K562 (cell line): ENCODE results near the gene ZNF821. TPM values are rescaled to one million over a fixed set of nuclear protein-coding genes. Genes with fewer than 3 reads are reported as not detected.

Experiments used
- ATAC-seq: fragments of 200-7000 bp; cut with Tn5 transposase; 3 replicates; pipeline ENCODE4 v1.9.1; 2020; ENCODE audit warnings: moderate library complexity
- BruUV-seq: library from RNA; stranded (reverse); fragments of 400-500 nt; replicated peaks from 2 replicates; lab custom pipeline; 2021; lab: Mats Ljungman, UMichigan
- CTCF ChIA-PET: fragments of 300-600 bp; formaldehyde crosslinking; extraction: SDS; loops from one replicate; lab custom pipeline; 2021; ENCODE audit warnings: low intra/inter-chr PET ratio; lab: Yijun Ruan, JAX
- POLR2A ChIA-PET: fragments of 300-600, 350-650 bp; sonication (Branson Sonifier 250); formaldehyde crosslinking; extraction: SDS; loops from one replicate; lab custom pipeline; 2021; ENCODE audit warnings: antibody characterized with exemption, inconsistent platforms; lab: Yijun Ruan, JAX
- DNase-seq, 4 experiments: peaks; one replicate each; pipeline versions ENCODE4 v3.0.0 to v3.0.0-alpha.2; 2011 to 2018; ENCODE audit warnings: low spot score in 3 of 4, mixed read lengths in 3 of 4; ENCODE audit errors: extremely low read depth in 1 of 4
- FAIRE-seq: peaks from 2 replicates; lab custom pipeline; 2011; peaks lifted over from hg19 to GRCh38; lab: Jason Lieb, UNC
- H2AFZ ChIP-seq: 2 replicates; pipeline ENCODE4 v1.6.0; 2011; ENCODE audit warnings: low read depth, low read length, control low read depth, inconsistent platforms
- H3K27ac ChIP-seq: fragments of 200-600 bp; 3 replicates; pipeline ENCODE4 v1.8.0; 2011; ENCODE audit warnings: low read depth, mild to moderate bottlenecking, control low read depth, inconsistent platforms, low read length, moderate library complexity, mixed read lengths; ENCODE audit errors: extremely low read depth
- H3K27me3 ChIP-seq, 2 experiments: fragments of 300-600 bp in 1 of 2; 2 replicates in 1 of 2; 3 replicates in 1 of 2; pipeline versions ENCODE4 v1.6.0 to v1.8.0; 2011; ENCODE audit warnings: inconsistent platforms in 2 of 2, low read length in 2 of 2, mild to moderate bottlenecking in 1 of 2, mixed read lengths in 1 of 2, moderate library complexity in 1 of 2; ENCODE audit not compliant: control insufficient read depth in 2 of 2, insufficient read depth in 2 of 2
- H3K36me3 ChIP-seq: fragments of 300-600 bp; 3 replicates; pipeline ENCODE4 v1.8.0; 2011; ENCODE audit warnings: mild to moderate bottlenecking, low read length, inconsistent platforms; ENCODE audit not compliant: control insufficient read depth, insufficient read depth
- H3K4me1 ChIP-seq, 2 experiments: fragments of 200-600 bp in 1 of 2; replicated peaks in 1 of 2; 2 replicates in 1 of 2; 3 replicates in 1 of 2; pipeline versions ENCODE4 v1.5.1 to v1.8.0; 2011; ENCODE audit warnings: inconsistent platforms in 2 of 2, low read length in 2 of 2, mild to moderate bottlenecking in 1 of 2, mixed read lengths in 1 of 2, moderate library complexity in 1 of 2; ENCODE audit not compliant: control insufficient read depth in 2 of 2, insufficient read depth in 2 of 2
- H3K4me2 ChIP-seq: 2 replicates; pipeline ENCODE4 v1.6.1; 2011; ENCODE audit warnings: low read length, control low read depth, inconsistent platforms, mixed read lengths; ENCODE audit not compliant: insufficient read depth
- H3K4me3 ChIP-seq: fragments of 200-600 bp; sonication (generic), shearing (Covaris generic); 2 replicates; pipeline ENCODE4 v1.5.1; 2016; ENCODE audit warnings: control low read depth, inconsistent platforms
- H3K79me2 ChIP-seq: fragments of 200-600 bp; 3 replicates; pipeline ENCODE4 v1.8.0; 2011; ENCODE audit warnings: low read length, inconsistent platforms; ENCODE audit not compliant: control insufficient read depth, insufficient read depth
- H3K9ac ChIP-seq, 2 experiments: 2 replicates each; pipeline versions ENCODE4 v1.6.0 to v1.6.1; 2011; ENCODE audit warnings: low read depth in 2 of 2, low read length in 2 of 2, control low read depth in 1 of 2, inconsistent platforms in 1 of 2, mild to moderate bottlenecking in 1 of 2, mixed read lengths in 1 of 2; ENCODE audit not compliant: insufficient read depth in 1 of 2
- H3K9me1 ChIP-seq: one replicate; pipeline ENCODE4 v1.6.0; 2011; ENCODE audit warnings: inconsistent platforms, mild to moderate bottlenecking, low read length, moderate library complexity; ENCODE audit not compliant: control insufficient read depth, insufficient read depth
- H3K9me3 ChIP-seq: replicated peaks from 2 replicates; pipeline ENCODE4 v1.5.1; 2011; ENCODE audit warnings: low read depth, low read length, inconsistent platforms; ENCODE audit not compliant: control insufficient read depth, insufficient read depth
- H4K20me1 ChIP-seq: replicated peaks from 2 replicates; pipeline ENCODE4 v1.6.1; 2011; ENCODE audit warnings: low read length, inconsistent platforms, mixed read lengths; ENCODE audit not compliant: control insufficient read depth, insufficient read depth
- JUNB ChIP-seq: fragments of 450-650 bp; formaldehyde crosslinking; conservative IDR thresholded peaks from 2 replicates; pipeline ENCODE4 v1.4.0; 2020; ENCODE audit warnings: mild to moderate bottlenecking
- KDM2B ChIP-seq: fragments of 250-450 bp; sonication (Bioruptor Pico); IDR thresholded peaks from 2 replicates; pipeline ENCODE4 v1.8.0; 2021; ENCODE audit warnings: mild to moderate bottlenecking, moderate library complexity
- MEF2D ChIP-seq: conservative IDR thresholded peaks from 2 replicates; pipeline ENCODE4 v1.6.1; 2016; ENCODE audit warnings: low read depth, missing genetic modification characterization, missing compliant biosample characterization
- NFE2L1 ChIP-seq: fragments of 450-650 bp; IDR thresholded peaks from 2 replicates; pipeline ENCODE4 v1.6.1; 2016; ENCODE audit warnings: missing genetic modification characterization, low read depth, mild to moderate bottlenecking, missing compliant biosample characterization, moderate library complexity, borderline replicate concordance
- POLR3G ChIP-seq: IDR thresholded peaks from 2 replicates; pipeline ENCODE4 v1.6.1; 2011; ENCODE audit not compliant: insufficient read length, insufficient replicate concordance; ENCODE audit errors: extremely low read depth
- PPARD ChIP-seq: fragments of 250-450 bp; sonication (Bioruptor Pico); IDR thresholded peaks from 2 replicates; pipeline ENCODE4 v1.8.0; 2022; ENCODE audit warnings: inconsistent platforms, mild to moderate bottlenecking, moderate library complexity
- ZBTB2 ChIP-seq: fragments of 450-650 bp; IDR thresholded peaks from 2 replicates; pipeline ENCODE4 v1.6.1; 2016; ENCODE audit warnings: antibody characterized with exemption
- ZBTB40 ChIP-seq, 2 experiments: fragments of 450-650 bp in 1 of 2; sonication (generic) in 1 of 2; formaldehyde crosslinking in 1 of 2; IDR thresholded peaks; 2 replicates each; pipeline versions ENCODE4 v1.7.1 to v1.9.0; 2016 to 2022; ENCODE audit warnings: inconsistent platforms in 1 of 2, mild to moderate bottlenecking in 1 of 2, missing genetic modification reagents in 1 of 2
- ZFP30 ChIP-seq: fragments of 250-450 bp; sonication (Bioruptor Pico); IDR thresholded peaks from 2 replicates; pipeline ENCODE4 v1.8.0; 2022; ENCODE audit warnings: moderate library complexity, mild to moderate bottlenecking, inconsistent platforms, borderline replicate concordance
- ZNF143 ChIP-seq: sonication (generic); formaldehyde crosslinking; IDR thresholded peaks from 2 replicates; pipeline ENCODE4 v1.9.0; 2022; ENCODE audit warnings: mild to moderate bottlenecking, missing genetic modification reagents
- WGBS: fragments of 100-300 bp; shearing (Covaris generic); methylation state at CpG from one replicate; pipeline ENCODE4 v1.1.6; 2016; ENCODE audit warnings: low coverage, mixed read lengths; ENCODE audit not compliant: insufficient coverage; ENCODE audit errors: missing lambda C conversion rate; 5-methylcytosine and 5-hydroxymethylcytosine counted together
- in situ Hi-C: fragments of 300-500 bp; cut with MboI; formaldehyde crosslinking; loops from 4 replicates; pipeline ENCODE4 v1.15.0; 2018; ENCODE audit warnings: inconsistent platforms, mixed read lengths
- intact Hi-C: fragments of 100-400 bp; cut with micrococcal nuclease; formaldehyde crosslinking; loops from 2 replicates; pipeline ENCODE4 v1.14.2; 2022
- polyA plus RNA-seq, 8 experiments: library from polyadenylated mRNA; depleted of rRNA in 4 of 8; stranded (reverse) in 5 of 8; unstranded in 3 of 8; fragments of >200 nt; fragmentation: Nextera tagmentation in 2 of 8; fragmentation: Illumina TruSeq in 1 of 8; extraction: Ambion mirVana in 2 of 8; extraction: Trizol in 1 of 8; gene quantifications; 2 replicates each; pipeline versions ENCODE4 v1.2.1 to v1.2.3, GENCODE V29; 2011 to 2014; ENCODE audit warnings: inconsistent platforms in 1 of 8, missing spikeins in 1 of 8
- total RNA-seq, 7 experiments: library from RNA; depleted of rRNA in 6 of 7; stranded (reverse); fragments of >200 nt in 6 of 7; fragmentation: Illumina TruSeq in 2 of 7; extraction: Trizol in 2 of 7; gene quantifications; 2 replicates each; pipeline versions ENCODE4 v1.2.1 to v1.2.3, GENCODE V29; 2011 to 2021; ENCODE audit warnings: low replicate concordance in 1 of 7

Gene ZNF821
- total and polyA plus RNA-seq, 9 of the 15 experiments (the other 6 are each of a cell fraction or from before 2014, with no cell fraction given) = 0.38 to 5.6 (median 3.6) TPM

- no peak for TF ChIP-seq JUNB
These were observed 46.1 kb upstream of the ZNF821 start (continued) for GRCh38 chr16:71930013-71930563.

- no peak for FAIRE-seq
- Histone ChIP-seq H2AFZ (no peak overlapping the region), H3K36me3 (peaks cover 76% of the 10 kb centered on the region)
- TF ChIP-seq ZBTB40 (IDR thresholded peaks at IDR 0.05) (peak; percentile 0; the same call in 1 of the 2 replicates), ZBTB40 (CRISPR knock-in tag; IDR thresholded peaks at IDR 0.05) (no peak), MEF2D (tag) (0 out of 2 replicates have a peak, but pooled peaks have one; percentile 22), PPARD (CRISPR knock-in tag) (no peak), ZNF143 (CRISPR knock-in tag) (no peak), POLR3G (no peak), ZBTB2 (no peak), KDM2B (CRISPR knock-in tag) (no peak), NFE2L1 (tag) (no peak), ZFP30 (CRISPR knock-in tag) (no peak)
- TF ChIP-seq, all 486 proteins: peak for 2
- no TSS peak for BruUV-seq
- no peak overlapping the region for H3K9ac ChIP-seq
- peaks cover 5% of the 10 kb centered on the region; the same call in 2 of the 3 replicates for H3K79me2 ChIP-seq
- H3K9me3 ChIP-seq = no peaks in the 10 kb centered on the region
- no peaks in the 10 kb centered on the region for H3K9me1 ChIP-seq
- ATAC-seq (no peak), DNase-seq (no peak)
- H4K20me1 ChIP-seq = peaks cover 5% of the 10 kb centered on the region; the same call in 1 of the 2 replicates
- CTCF ChIA-PET = no interaction called here
- no peak overlapping the region for H3K4me3 ChIP-seq
- POLR2A ChIA-PET = interaction anchor here (0.9 to 2.3 kb wide), 10 partner anchors 8 to 30 kb away, joined by 3 to 26 read pairs (median 4); no protein-coding TSS in a partner anchor
- H3K27ac ChIP-seq = no peak overlapping the region
- WGBS = 61% methylated on average over 2 of the region's 3 CpGs
- peaks cover 0 to 7% of the 10 kb centered on the region in 2 experiments; a peak in 2 of 5 replicates for H3K4me1 ChIP-seq
- in situ Hi-C loops (no loop called here), intact Hi-C loops (no loop called here)
- H3K4me2 ChIP-seq = no peak overlapping the region
- no peaks in the 10 kb centered on the region for H3K27me3 ChIP-seq
These were observed 45.1 kb upstream of the ZNF821 start for GRCh38 chr16:71929048-71929447.
